GM23248 (cell line): Measurements from ENCODE around the gene TBC1D30.

Experiments used
- EZH2 ChIP-seq: fragments of 200-600 bp; sonication (generic); IDR thresholded peaks from 2 replicates; pipeline ENCODE4 v1.6.1; 2018; ENCODE audit warnings: antibody characterized with exemption, mild to moderate bottlenecking; ENCODE audit not compliant: insufficient read depth, poor library complexity, severe bottlenecking
- EZH2phosphoT487 ChIP-seq: fragments of 200-600 bp; sonication (generic); IDR thresholded peaks from 2 replicates; pipeline ENCODE4 v1.6.1; 2018; ENCODE audit warnings: antibody characterized with exemption, moderate library complexity, mild to moderate bottlenecking, low read depth; ENCODE audit not compliant: insufficient read depth

GRCh38 chr12:64916411-64917261, 92.2 kb downstream of the TBC1D30 start:
- TF ChIP-seq EZH2 (no peak), EZH2phosphoT487 (no peak)
